ENCODE data around the gene DCHS2.
A peak's percentile ranks its signal among the peaks of the same experiment; 100 is the strongest.

DCHS2 gene

DNA sequence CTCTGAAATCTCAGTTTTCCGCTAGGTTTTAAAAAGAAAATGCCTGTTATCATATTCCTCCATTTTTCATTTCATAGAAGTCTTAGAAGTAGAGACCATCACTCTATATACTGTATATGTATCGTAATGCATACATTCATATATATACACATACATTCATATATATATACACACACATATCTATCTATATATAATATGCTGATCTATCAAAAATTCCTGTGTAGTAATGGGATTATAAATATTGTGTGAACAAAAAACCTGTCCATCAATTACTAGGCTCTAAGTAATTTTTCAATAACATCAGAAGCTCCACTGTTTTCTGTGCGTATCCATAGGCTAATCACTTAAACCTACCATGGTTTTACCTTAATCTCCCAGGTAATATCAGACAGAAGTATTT lies 150.2 kb downstream of the DCHS2 start:
- no peak for DNase-seq (ENCODE audit: low read depth)
- no peak overlapping the region for H3K4me3 ChIP-seq (ENCODE audit: low read depth, low read length)
- TF ChIP-seq, protein P1, sequence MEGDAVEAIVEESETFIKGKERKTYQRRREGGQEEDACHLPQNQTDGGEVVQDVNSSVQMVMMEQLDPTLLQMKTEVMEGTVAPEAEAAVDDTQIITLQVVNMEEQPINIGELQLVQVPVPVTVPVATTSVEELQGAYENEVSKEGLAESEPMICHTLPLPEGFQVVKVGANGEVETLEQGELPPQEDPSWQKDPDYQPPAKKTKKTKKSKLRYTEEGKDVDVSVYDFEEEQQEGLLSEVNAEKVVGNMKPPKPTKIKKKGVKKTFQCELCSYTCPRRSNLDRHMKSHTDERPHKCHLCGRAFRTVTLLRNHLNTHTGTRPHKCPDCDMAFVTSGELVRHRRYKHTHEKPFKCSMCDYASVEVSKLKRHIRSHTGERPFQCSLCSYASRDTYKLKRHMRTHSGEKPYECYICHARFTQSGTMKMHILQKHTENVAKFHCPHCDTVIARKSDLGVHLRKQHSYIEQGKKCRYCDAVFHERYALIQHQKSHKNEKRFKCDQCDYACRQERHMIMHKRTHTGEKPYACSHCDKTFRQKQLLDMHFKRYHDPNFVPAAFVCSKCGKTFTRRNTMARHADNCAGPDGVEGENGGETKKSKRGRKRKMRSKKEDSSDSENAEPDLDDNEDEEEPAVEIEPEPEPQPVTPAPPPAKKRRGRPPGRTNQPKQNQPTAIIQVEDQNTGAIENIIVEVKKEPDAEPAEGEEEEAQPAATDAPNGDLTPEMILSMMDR (IDR thresholded peaks at IDR 0.05; ENCODE audit: low read depth, low read length, missing control alignments) = no peak

DNA sequence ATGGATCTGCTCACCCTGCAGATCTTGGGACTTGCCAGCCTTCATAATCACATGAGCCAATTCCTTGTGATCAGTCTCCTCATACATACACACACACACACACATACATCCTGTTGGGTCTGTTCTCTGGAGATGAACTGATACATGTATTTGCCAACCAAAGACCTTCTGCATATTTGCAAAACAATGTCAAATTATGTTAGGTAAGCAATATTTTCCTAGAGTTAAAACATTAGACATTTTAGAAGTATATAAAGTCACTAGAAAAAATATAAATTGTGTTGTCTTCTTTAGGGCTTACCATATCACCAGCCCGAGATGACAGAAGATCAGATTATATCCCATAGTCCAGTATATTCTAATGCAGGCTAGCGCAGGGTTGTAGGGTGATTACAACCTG lies 156.0 kb downstream of the DCHS2 start:
- DNase-seq (ENCODE audit: low read depth) = no peak
- TF ChIP-seq, protein P1 (IDR thresholded peaks at IDR 0.05; ENCODE audit: low read depth, low read length, missing control alignments) = no peak
- no peak overlapping the region for H3K4me3 ChIP-seq (ENCODE audit: low read depth, low read length)

DNA sequence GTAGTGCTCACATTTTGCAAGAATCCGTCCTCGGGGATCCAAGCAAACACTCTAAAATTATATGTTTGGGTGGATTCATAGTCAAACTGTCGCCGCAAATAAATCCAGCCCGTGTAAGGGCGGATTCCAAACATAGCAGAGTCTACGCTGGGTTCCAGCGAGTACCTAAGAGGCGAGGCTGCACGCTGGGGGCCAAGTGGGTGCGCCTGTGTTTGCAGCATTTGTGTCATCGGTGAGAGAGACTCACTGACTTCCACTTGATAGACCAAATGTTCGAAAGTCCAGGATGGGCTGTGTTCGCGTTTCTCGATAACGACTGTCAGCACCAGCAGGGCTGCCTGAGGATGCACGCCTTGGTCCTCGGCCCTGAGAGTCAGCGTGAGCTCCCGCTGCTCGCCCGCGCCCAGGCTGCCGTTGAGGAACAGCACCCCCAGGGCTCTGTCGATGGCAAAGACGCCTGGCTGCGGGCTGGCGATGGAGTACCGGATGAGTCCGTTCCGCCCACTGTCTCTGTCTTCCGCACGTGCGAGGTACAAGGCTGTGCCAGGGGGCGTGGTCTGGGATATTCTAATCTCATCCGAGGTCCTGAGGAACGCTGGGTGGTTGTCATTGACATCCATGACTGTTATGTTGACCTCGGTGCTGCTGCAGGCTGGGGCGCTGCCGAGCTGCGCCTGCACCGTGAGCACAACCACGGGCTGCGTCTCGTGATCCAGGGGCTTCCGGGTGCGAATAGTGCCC lies 158.7 kb downstream of the DCHS2 start:
- no peak for DNase-seq (ENCODE audit: low read depth)
- TF ChIP-seq, protein P1 (IDR thresholded peaks at IDR 0.05; ENCODE audit: low read depth, low read length, missing control alignments) = peak; percentile 13
- H3K4me3 ChIP-seq (ENCODE audit: low read depth, low read length) = peak overlapping the region; percentile 31

DNA sequence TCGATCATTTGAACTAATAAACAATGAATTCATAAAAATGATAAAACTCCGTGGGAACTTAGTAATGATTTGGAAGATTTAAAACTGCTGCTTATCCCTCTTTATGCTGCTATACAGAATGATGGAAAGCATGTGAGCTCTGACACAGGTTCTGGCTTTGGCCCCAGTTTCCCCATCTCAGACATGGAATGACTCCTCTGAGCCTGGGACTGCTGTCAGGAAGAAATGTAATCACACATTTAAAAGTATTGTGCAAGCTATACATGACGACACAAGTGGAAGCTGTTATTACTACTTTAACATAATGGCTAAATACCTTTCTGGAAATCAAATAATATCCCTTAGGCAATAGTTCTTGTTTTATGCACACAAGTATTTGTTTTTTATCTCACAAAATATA lies 161.7 kb downstream of the DCHS2 start:
- no peak overlapping the region for H3K4me3 ChIP-seq (ENCODE audit: low read depth, low read length)
- no peak for DNase-seq (ENCODE audit: low read depth)
- TF ChIP-seq, protein P1 (IDR thresholded peaks at IDR 0.05; ENCODE audit: low read depth, low read length, missing control alignments) = no peak

DNA sequence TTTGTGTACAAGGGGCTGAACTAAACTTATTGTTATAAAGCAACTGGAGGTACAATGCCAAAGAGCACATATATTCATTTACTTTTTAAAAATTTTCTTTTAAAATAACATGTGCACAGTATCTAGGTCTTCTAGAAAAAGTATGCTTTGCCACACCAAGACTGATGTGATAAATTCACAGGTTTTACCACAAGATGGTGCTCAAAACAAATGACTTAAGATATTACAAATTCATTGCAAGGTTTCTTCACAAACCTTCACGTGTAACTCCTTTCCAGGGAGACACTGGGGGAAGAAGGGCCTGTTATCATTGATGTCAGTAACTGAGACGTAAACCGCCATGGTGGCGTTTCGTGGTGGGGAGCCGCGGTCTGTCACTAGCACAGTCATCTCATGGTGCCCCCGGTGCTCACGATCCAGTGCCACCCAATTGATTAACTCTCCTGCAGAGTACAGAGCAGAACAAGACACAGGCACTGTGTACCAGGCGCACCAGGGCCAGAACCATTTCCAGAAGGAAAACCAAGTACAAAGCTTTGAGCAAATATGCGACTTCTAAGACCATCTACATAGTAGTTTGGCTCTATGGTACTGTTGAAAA lies 162.2 kb downstream of the DCHS2 start:
- TF ChIP-seq, protein P1 (IDR thresholded peaks at IDR 0.05; ENCODE audit: low read depth, low read length, missing control alignments) = peak; percentile 39
- DNase-seq (ENCODE audit: low read depth) = no peak
- no peak overlapping the region for H3K4me3 ChIP-seq (ENCODE audit: low read depth, low read length)

DNA sequence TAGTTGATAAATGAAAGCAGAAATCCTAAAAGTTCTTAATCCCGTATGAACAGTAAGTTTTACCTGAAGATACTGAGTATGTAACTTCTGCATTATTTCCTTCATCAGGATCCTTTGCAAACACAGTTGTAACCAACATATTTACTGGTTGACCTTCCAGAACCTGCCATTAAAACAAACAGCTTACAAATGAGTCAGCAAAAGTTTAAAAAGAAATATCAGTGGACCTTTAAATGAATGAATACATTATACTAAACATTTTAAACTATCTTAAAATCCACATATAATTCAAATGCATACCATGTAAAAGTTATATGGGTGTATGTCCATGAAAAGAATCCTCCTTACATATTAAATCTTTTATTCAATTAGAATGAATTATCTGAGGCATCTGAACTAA lies 163.6 kb downstream of the DCHS2 start:
- no peak overlapping the region for H3K4me3 ChIP-seq (ENCODE audit: low read depth, low read length)
- TF ChIP-seq, protein P1 (IDR thresholded peaks at IDR 0.05; ENCODE audit: low read depth, low read length, missing control alignments) = no peak
- DNase-seq (ENCODE audit: low read depth) = no peak

DNA sequence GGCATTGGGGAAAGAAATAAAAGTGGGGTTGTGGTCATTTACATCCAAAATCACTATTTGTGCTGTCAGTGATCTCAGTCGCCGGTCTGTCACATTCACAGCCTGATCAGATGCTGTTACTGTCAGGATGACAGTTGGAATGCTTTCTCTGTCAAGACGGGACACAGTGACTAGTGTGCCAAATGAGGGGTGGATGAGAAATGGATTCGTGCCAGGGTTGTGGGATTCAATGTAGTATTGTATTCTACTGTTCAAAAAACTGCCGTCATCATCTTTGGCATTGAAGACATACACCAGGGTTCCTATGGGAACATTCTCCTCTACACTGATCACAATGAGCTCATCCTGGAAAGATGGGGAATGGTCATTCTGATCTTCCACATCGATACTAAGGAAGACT lies 171.1 kb downstream of the DCHS2 start:
- no peak overlapping the region for H3K4me3 ChIP-seq (ENCODE audit: low read depth, low read length)
- DNase-seq (ENCODE audit: low read depth) = no peak
- TF ChIP-seq, protein P1 (IDR thresholded peaks at IDR 0.05; ENCODE audit: low read depth, low read length, missing control alignments) = no peak

Measured in GM12864 (cell line).